GM21825 (cell line): ENCODE results near the gene UMODL1.

Experiments
- ATAC-seq: cut with Tn5 transposase; IDR thresholded peaks from one replicate; pipeline ENCODE4 v1.9.1; 2021; ENCODE audit warnings: mild to moderate bottlenecking, moderate library complexity; ENCODE audit not compliant: unreplicated experiment

Gene UMODL1

GRCh38 chr21:42186591-42186990 lies 115.5 kb downstream of the UMODL1 start:
- no peak for ATAC-seq

- ATAC-seq = peak; percentile 90
These were observed 117.0 kb downstream of the UMODL1 start for GRCh38 chr21:42187976-42188653.

- ATAC-seq = no peak
These were observed 117.5 kb downstream of the UMODL1 start for GRCh38 chr21:42188663-42189062.

- no peak for ATAC-seq
These were observed 118.3 kb downstream of the UMODL1 start for GRCh38 chr21:42189431-42189830.

GRCh38 chr21:42189860-42190485 lies 118.9 kb downstream of the UMODL1 start:
- no peak for ATAC-seq

GRCh38 chr21:42190486-42190863 lies 119.4 kb downstream of the UMODL1 start:
- ATAC-seq = no peak

GRCh38 chr21:42191064-42191463 lies 119.9 kb downstream of the UMODL1 start:
- no peak for ATAC-seq

- no peak for ATAC-seq
These were observed 120.8 kb downstream of the UMODL1 start for GRCh38 chr21:42191696-42192595.
